Activated T-cell treated with anti-CD3 and anti-CD28 coated beads, Interleukin-2, amount 50 U/mL, for 1 hour (primary cell): ENCODE results near the gene SEC24D.

Experiments
- DNase-seq: peaks from one replicate; pipeline ENCODE4 v3.0.0-alpha.2; 2020

The SEC24D gene

DNA sequence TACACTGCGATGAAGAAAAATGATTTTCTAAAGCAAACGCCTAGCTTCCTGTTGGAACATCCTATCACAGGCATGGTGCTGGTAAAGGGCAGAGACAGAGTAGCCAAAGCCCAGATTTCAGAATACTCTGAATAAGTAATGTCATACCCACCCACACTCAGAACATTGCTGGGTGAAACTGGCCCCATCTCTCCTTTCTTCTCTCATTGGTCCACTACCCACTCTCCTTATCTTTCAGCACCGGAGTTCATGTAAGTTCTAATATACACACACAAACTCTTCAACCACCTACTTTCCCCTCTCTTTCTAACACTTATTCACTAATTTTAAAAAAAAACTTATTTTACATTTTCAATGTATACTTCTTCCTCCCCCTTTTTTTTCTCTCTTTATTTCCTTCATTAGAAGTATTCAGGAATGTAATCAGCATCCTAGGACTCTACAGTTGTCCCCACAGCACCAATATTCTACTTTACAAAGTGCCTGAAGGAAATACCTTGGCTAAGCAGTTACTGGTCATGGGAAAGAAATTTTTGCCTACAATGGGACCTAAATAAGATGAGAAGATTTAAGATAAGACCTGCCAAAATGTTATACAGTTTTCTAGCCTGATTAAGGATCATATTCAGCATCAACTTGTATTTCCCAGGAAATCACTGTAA, 63.0 kb downstream of the SEC24D start:
- DNase-seq: no peak

DNA sequence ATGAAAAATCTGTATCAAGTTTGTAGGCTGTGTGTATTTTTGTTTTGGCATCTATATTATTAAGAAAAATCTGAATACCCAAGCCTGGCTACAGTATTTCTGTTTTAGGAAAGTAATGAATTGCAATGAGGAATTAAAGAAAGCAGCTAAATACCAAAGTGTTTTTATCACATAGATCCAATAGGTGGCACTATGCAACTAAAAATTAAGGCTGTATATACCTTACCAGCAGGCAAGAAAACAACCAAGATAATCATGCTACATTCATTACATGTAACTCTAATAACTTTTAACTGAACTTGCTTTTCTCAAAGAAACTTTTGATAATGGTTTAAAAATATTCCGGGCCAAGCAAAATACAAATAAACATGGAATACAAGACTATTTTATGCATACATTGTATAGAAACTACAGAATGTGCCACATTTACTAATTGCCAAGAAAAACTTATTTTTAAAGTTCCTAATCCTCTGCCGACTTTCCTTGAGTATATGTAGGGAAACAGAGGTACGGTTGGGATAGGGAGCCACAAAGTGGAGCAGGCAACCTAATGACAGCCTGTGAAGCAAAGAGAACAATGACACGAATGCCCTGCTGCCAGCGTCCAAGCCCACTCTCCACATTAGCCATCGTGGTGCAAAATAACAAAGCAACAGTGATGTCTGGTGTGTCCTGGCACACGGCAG, 63.7 kb downstream of the SEC24D start:
- DNase-seq: no peak

DNA sequence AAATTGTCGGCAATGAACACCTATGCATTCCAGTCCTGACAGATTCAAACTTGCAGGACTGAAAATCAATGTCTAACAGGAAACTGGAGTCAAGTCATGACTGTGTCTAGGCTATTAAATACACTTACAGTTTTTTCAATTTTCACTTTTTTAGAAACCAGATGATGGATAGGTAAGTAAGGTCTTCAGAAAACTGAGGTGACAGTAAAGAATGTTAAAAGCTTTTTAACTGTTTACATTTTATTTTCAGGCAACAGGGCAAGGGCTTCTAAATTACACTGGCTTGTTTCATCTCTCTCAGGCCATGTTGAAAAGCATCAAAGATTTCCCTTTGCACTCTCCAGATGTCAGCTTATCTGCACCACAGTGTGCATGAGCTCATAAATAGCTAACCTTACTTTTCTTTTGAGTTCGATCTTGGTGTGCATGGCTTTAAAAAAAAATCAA, 65.2 kb downstream of the SEC24D start:
- DNase-seq: no peak

DNA sequence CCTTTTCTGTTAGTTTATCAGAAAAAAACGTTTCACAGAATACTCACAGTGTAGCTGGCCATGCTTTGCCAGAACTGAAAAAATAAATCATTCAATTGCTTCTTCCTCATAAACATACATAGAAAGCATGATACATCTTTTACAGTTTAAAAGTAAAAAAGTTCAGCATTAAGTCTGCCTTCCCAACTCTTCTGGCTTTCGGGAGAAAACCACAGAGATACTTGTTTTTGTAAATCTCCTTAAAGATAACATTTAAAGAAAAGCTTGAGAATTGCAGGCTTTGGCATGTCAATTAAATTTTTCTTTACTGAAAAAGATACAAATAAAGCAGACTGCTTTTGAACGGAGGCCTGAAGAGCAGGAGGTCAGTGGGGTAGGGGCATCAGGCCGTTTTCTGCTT, 66.8 kb downstream of the SEC24D start:
- DNase-seq: no peak

DNA sequence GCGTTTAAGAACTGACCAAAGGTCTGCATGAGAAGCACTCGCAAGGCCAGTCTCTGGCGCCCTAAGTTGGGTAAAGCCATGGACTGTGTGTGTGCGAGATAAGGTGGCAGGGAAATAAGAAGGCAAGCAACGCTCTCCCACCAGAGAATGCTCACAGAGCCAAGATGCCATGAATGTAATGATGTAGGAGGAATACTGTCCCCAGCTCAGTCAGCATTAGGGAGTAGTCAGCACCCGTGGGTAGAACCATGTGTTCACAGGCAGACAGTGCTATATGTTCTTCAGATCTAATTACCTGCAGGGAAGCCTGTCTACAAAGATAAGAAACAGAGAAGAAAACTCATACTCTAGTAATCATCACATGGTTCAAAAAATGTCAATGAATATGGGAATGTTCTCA, 68.8 kb downstream of the SEC24D start:
- no peak for DNase-seq

DNA sequence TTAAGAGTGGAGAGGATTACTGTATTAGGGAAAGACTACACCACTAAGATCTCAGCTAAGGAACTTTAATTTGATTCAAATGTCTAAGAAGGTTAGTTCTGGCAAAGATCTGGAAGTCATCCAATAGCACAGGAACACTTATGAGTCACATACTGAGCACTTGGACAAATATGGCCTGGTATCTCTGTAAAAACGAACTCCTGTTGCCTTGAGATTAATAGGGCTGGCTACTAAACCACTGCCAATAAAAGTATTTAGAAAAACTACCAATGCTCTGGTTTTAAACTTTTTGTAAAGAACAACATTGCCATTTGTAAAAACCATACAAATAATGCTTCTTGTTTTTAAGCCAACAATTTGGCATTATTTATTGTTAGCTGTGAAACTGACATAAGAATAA, 70.5 kb downstream of the SEC24D start:
- DNase-seq: no peak

DNA sequence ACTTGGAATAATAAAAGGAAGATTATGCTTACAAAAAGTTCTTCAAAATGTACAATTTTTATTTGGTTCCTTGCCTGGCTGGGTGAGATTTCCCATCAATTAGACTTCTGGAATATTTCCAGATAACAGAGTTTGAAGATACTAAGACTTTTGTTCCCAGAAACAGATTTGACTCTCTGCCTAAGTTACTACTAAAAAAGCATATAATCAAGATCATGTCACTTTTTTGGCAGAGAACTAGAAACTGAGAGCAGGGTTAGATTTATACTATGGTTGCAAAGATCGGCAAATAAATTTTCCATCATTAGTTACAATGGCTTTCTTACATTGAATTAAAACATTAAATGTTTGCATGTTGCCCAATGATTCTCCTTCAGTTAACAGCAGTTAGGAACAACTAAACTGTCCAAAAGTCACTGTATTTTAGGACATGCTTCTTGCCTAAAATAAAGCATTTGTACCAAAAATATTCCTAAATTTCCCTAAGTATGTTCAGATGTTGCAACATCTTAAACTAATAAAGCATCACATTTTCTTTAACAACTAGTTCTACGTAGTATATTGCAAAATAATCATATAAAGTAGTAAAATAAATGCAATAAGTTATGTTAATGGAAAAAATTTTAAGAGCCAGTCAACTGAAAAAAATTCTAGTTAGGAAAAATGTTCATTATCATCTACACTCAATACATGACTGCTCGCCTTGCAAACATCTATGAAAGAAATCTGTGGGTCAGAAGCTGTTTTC, 73.0 kb downstream of the SEC24D start:
- DNase-seq: no peak

DNA sequence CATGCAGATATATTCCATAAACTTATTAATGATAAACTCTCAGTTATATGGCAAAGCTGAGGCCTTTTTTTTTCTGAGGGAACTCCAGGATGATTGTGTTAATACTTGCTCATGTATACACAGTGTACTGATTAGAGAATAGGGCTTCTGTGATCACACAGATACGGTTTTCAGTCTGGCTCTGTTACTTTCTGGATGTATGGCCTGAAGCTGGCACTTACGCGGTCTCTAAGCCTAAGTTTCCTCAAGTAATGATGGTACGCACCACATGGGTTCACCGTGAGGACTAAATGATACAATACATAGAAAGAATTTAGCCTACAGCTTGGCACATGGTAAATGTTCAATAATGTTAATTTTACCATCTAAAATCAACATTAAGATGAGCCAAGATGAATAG, 73.8 kb downstream of the SEC24D start:
- DNase-seq: no peak

DNA sequence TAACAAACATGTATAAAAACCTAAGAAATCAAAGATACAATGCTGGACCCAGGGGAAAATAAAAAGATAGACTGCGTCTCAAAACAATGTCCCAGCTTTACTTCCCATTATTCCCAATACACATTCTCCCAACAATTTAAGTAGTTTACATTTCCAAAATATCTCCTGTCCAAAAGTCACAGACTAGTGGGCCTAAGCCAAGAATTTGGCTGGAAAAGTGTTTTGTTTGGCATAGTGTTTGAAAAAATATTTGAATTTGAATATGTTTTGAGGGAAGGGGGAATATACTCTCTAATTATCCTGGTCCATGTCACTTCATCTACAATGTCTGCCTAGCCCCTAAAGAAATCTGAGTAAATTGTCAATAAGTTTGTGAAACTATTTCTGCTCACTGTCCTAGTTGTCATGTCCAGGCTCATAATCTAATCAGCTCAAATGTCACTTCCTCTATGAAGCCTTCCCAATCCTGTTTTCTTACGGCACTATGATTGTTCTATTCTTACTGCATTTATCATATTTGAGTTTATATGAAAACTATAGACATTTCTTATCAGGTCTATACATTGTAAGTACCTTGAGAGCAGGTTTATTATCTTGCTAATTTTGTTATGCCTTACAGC, 74.4 kb downstream of the SEC24D start:
- DNase-seq: no peak

DNA sequence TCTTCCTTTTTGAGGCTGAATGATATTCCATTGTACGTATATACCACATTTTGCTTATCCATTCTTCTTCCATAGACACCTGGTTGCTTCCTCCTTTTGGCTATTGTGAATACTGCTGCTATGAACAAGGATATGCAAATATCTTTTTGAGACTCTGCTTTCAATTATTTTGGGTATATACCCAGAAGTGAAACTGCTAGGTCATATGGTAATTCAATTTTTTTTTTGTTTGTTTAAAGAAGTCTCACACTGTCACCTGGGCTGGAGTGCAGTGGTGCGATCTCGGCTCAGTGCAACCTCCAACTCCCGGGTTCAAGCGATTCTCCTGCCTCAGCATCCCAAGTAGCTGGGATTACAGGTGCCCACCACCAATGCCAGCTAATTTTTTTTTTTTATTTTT, 75.4 kb downstream of the SEC24D start:
- DNase-seq: no peak

DNA sequence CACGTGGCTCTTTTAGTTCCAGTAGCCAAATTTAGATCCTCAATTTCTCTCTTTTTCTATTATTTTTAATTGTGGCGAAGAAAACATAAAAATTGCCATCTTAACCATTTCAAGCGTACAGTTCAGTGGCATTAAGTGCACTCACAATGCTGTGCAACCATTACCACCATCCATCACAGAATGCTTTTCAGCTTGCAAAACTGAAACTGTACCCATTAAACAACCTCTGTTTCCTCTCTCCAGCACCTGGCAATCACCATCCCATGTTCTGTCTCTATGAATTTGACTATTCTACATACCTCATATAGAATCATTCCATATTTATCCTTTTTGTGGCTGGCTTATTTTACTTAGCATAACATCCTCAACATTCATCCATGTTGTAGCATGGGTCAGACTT, 75.8 kb downstream of the SEC24D start:
- DNase-seq: no peak

DNA sequence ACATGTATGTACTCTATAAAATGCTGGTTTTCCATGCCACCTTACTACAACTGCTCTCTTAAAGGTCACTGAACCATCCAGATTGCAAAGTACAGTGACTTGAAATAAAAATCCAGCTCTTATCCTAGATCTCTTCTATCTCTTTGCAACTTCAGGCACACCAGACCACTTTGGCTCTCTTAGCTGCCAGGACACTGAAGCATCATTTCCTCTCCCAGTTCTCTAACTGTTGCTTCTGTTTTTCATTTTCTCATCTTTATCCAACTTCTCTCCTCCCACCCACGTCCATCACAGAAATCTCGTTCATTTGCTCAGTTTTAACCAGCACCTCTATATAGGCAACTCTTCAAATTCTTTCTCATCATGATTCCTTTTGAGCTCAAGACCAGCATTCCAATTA, 76.4 kb downstream of the SEC24D start:
- DNase-seq: no peak

DNA sequence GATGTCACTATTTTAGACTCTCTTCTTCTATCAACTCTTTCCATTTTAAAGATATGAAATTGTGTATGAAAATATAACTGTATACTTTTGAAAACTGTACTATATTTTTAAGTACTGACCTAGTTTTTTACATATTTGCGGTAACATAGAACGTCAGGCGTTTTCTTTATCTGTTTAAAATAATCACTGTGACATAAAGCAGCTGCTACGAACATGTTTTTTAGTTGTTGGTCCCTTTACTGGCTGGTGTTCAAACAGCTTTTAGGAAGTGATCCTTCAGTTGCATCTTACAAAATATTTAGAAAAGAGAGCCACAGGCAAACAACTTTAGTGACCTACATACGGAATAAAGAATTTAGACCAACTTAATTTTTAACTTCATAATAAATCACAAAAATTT, 77.6 kb downstream of the SEC24D start:
- DNase-seq: no peak

DNA sequence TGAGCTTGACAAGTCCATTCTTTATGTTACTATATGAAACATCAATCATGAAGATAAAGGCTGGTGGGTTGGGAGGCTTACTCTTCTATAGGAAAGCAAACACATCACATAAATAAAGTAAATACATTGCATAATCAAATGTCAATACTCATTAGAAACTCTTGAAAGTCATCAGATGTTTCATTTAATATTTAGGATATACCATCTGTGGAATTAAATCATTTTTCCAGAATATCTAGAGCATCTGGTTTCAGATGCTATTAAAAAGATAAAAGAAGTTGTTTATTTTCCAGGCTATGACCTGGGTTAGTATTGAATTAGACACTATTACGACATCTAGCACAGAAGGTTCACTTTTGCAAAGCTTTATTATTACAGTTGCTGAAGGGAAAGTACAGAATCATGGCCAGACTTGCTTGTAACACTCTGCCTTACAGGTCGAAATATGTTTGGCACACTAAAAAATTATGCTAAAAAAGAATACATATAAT, 78.1 kb downstream of the SEC24D start:
- no peak for DNase-seq

DNA sequence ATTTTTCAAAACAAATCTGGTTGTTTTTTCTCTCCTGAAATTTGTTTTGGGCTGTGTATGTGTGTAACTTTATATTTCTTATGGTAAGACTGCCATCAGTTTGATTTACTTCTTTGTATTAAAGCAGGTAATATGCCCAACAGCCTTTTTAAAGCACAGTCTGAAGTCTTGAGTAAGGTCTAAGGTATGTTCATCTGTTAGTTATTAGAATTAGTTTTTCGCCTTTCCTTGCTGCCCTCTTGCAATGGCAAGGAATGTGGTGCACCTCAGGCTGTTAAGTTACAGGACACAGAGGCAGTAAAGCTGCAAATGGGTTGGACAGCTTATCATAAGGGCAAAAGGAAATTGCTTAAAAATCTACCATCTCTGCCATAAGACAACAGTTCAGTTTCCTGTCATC, 79.0 kb downstream of the SEC24D start:
- no peak for DNase-seq

DNA sequence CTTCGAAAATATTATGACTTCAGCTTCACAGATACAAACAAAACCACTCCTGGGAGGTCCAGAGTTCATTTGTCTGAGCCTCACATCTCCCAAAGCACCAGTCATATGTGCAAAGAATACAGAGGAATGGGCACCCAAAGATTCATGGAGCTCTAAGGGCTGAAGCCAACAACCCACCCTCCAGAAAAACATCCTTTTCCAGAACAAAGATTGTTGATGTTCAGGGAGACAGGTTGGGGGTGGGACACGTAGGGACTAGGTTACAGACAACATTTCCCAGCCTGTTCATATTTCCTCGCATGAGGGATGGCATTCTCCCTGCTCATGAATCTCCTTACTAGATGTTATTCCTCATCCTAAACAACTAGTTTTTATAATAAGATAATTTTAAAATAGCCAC, 79.5 kb downstream of the SEC24D start:
- DNase-seq: no peak

DNA sequence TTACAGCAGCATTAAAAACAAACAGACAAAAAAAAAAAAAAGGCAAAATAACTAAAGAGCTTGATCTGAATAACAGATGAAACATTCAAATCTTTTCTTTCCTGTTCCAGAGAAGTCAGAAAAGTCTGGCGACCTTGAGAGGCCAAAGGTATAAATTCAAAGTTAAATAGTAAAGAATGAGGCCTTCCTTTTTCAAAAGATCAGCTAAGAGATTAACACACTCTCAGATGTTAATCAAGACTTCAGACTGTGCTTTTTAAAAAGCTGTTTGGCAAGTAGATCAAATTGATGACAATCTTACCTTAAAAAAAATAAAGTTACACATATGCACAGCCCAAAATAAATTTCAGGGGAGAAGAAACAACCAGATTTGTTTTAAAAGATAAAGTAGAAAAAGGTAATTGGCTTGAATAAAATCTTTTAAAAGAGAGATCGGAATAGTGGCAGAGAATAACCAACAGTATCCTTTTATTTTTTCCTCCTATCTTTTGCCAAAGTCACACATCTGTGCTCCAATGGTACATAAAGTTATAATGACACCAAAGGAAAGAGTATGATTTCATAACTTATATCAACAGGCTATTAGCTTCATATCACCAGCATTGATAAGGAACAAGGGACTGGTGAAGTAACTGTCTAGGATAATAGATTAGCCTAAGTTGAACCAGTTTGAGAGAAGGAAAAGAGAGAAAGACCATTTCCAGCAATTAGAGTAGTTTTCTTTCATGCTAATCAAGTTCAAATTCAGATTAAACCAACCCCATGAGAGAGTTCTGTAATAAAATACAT, 80.3 kb downstream of the SEC24D start:
- no peak for DNase-seq

DNA sequence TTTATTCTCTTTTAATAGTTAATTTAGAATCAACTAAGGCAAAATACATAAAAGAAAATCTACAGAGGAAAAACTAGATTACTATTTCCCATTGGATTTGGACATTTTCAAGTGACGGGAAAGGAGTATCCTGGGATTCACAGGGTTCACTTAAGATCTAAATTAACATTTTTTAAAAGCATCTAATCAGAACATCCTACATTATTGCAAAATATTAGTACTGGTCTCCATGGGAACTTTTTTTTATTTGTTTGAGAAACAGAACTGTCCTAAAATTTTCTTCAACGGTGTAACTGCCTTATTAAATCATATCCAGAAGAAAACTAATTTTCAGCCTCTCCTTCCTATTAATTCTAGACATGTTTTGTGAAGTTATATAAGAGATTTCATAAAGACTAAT, 81.0 kb downstream of the SEC24D start:
- no peak for DNase-seq

DNA sequence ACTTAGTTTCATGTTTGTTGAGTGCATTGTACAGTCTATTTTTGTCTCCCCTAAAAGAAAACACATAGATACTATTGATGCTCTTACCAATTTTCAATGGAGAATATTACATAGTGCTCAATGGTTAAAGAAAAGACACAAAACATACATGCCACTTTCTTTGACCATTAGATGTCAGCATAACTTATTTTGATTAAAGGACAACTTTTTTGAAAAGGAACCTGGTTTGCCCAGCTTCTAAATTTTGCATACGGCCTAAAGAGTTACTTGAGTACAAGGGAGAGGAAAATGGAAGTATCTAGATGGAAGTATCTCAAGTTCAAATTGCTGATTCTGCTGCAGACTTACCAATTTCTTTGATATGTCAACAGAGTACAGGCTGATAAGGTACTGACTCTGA, 82.2 kb downstream of the SEC24D start:
- no peak for DNase-seq

DNA sequence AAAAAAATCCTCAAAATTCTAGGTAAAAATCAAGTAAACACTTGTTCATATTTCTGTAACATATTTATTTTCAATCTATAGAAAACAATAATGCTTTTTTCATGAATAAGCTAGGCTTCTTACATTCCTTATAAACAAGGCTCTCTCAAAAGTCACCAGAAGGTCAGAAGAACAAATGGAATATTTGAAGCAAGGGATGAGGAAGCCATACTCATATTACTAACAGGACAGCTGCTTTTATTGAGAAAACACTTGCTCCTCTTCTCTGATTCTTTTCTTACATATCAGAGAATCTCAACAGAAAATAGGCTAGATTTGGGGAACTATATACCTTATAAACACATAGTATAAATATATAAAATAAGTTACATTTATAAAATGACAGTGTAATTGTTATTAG, 82.8 kb downstream of the SEC24D start:
- DNase-seq: no peak

DNA sequence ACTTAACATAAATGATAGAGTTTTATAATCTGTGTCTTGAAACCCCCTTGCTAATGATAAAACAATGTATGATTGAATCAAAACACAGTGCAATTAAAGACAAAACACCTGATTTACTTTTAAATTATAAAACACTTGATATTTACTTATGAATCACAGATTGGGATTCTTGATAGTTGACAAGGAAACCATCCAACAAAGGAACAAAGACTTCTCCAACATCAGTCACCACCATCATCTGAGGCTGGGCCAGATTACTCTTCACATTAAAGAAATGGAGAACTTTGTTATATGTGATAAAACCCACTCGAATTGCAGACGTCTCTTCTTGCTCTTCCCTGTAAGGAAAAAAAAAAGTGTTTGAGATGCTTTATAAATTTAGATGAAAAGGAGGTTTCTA, 83.4 kb downstream of the SEC24D start:
- no peak for DNase-seq

DNA sequence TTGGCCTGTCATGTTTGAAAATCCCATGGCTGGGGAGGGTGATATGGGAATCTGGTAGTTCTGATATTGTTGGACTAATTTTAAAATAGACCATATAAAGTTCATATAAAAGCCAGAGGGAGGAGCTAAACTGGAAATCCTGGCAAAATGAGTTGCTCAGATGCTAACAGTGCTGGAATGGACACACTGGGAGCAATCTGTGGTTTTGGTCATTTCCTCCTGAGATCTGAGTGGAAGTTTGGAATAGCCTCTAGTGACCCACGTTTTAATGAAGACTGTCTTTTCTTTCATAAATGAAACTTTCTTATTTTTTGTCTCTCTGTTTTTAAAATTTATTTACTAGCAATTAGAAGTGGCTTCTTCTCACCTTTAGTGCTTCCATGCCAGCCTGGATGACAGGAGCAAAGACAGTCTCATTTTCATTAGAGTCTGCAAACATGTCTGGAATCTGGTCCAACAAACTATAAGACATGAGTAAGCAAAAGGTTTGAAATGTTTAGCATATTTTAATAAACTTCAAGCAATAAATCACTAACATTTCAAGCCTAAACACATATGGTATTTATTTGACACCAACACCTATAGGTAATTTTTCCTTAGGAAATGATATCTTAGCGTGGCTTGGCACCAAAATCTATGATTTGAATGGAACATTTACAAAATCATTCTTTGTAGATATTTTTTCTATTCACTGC, 84.2 kb downstream of the SEC24D start:
- no peak for DNase-seq
